Endodermal cell (in vitro differentiated cells): ENCODE results near the gene CELF2. TPM values are rescaled to one million over a fixed set of nuclear protein-coding genes. Genes with fewer than 3 reads are reported as not detected.

Experiments
- DNase-seq: peaks from one replicate; pipeline ENCODE4 v3.0.0-alpha.2; 2017
- H3K27ac ChIP-seq: 2 replicates; pipeline ENCODE4 v1.5.1; 2013; ENCODE audit warnings: mild to moderate bottlenecking, low read depth, low read length, moderate library complexity
- H3K27me3 ChIP-seq: 2 replicates; pipeline ENCODE4 v1.6.1; 2013; ENCODE audit warnings: mild to moderate bottlenecking, low read length, moderate library complexity; ENCODE audit not compliant: insufficient read depth, control insufficient read depth, poor library complexity, severe bottlenecking
- H3K36me3 ChIP-seq: 2 replicates; pipeline ENCODE4 v1.7.0; 2013; ENCODE audit warnings: mild to moderate bottlenecking, low read length, moderate library complexity; ENCODE audit not compliant: control insufficient read depth, insufficient read depth
- H3K4me1 ChIP-seq: one replicate; pipeline ENCODE4 v1.7.0; 2013; ENCODE audit warnings: low read length; ENCODE audit not compliant: control insufficient read depth, insufficient read depth
- H3K4me3 ChIP-seq: 2 replicates; pipeline ENCODE4 v1.5.1; 2013; ENCODE audit warnings: mild to moderate bottlenecking, low read length, moderate library complexity
- H3K9ac ChIP-seq: 2 replicates; pipeline ENCODE4 v1.6.1; 2013; ENCODE audit warnings: mild to moderate bottlenecking, low read length, moderate library complexity; ENCODE audit not compliant: poor library complexity, severe bottlenecking; ENCODE audit errors: extremely low read depth
- H3K9me3 ChIP-seq: 2 replicates; pipeline ENCODE4 v1.6.1; 2013; ENCODE audit warnings: mild to moderate bottlenecking, low read length, moderate library complexity; ENCODE audit not compliant: control insufficient read depth
- H3K27ac Mint-ChIP-seq: 2 replicates; pipeline ENCODE4 v1.8.0; 2020; ENCODE audit warnings: mixed read lengths
- H3K27me3 Mint-ChIP-seq: 2 replicates; pipeline ENCODE4 v1.8.0; 2021; ENCODE audit warnings: mild to moderate bottlenecking, mixed read lengths; ENCODE audit not compliant: insufficient read depth
- H3K36me3 Mint-ChIP-seq: 2 replicates; pipeline ENCODE4 v1.8.0; 2020; ENCODE audit warnings: low read depth, mixed read lengths
- H3K4me1 Mint-ChIP-seq: 2 replicates; pipeline ENCODE4 v1.8.0; 2020; ENCODE audit warnings: mixed read lengths
- H3K4me3 Mint-ChIP-seq: 2 replicates; pipeline ENCODE4 v1.8.0; 2020; ENCODE audit warnings: mild to moderate bottlenecking, moderate library complexity, mixed read lengths
- H3K9me3 Mint-ChIP-seq: 2 replicates; pipeline ENCODE4 v1.8.0; 2020; ENCODE audit warnings: mild to moderate bottlenecking, mixed read lengths
- CTCF ChIP-seq: fragments of 200-600 bp; sonication (generic); conservative IDR thresholded peaks from 2 replicates; pipeline ENCODE4 v1.5.0; 2021; ENCODE audit warnings: antibody characterized with exemption, mild to moderate bottlenecking
- WGBS, 2 experiments: methylation state at CpG; one replicate each; pipeline versions ENCODE4 v1.1.5 to v1.1.7; 2013; ENCODE audit warnings: missing lambda C conversion rate in 2 of 2, mixed read lengths in 1 of 2; ENCODE audit not compliant: insufficient coverage in 1 of 2, insufficient read length in 1 of 2; 5-methylcytosine and 5-hydroxymethylcytosine counted together
- total RNA-seq, 2 donors: library from RNA; stranded (reverse); fragmentation: NEBNext Ultra II Directional in 1 of 2; extraction: Animal tissue kit (Norgen Biotek cat#: 25700) in 1 of 2; gene quantifications; 2 replicates in 1 of 2; 3 replicates in 1 of 2; pipeline ENCODE4 v1.2.1, GENCODE V29; 2021

CELF2 gene
- total RNA-seq, 2 donors from 2014 or later, result 79.9 to 96.1 TPM

GRCh38 chr10:11324761-11325321, 307.2 kb downstream of the CELF2 start:
- H3K9me3 Mint-ChIP-seq, result no peaks in the 10 kb centered on the region
- H3K9ac ChIP-seq, result no peak overlapping the region
- H3K4me3 ChIP-seq, result no peak overlapping the region
- no peaks in the 10 kb centered on the region for H3K27me3 Mint-ChIP-seq
- peaks cover 89% of the 10 kb centered on the region for H3K36me3 ChIP-seq
- H3K27me3 ChIP-seq, result no peaks in the 10 kb centered on the region
- no peaks in the 10 kb centered on the region for H3K9me3 ChIP-seq
- no peak for TF ChIP-seq CTCF
- H3K4me1 Mint-ChIP-seq, result peaks cover 3% of the 10 kb centered on the region
- no peak overlapping the region for H3K4me3 Mint-ChIP-seq
- no peaks in the 10 kb centered on the region for H3K4me1 ChIP-seq
- no peak overlapping the region for H3K27ac Mint-ChIP-seq
- peaks cover 80% of the 10 kb centered on the region for H3K36me3 Mint-ChIP-seq
- no peak for DNase-seq
- 93 to 100% methylated on average over 4 to 11 of the region's 11 CpGs for WGBS, 2 experiments
- no peak overlapping the region for H3K27ac ChIP-seq

GRCh38 chr10:11325817-11326216, 308.1 kb downstream of the CELF2 start:
- WGBS, 2 experiments, result 82 to 87% methylated on average over 2 of the region's 2 CpGs
- no peak overlapping the region for H3K27ac Mint-ChIP-seq
- H3K4me1 ChIP-seq, result no peaks in the 10 kb centered on the region
- TF ChIP-seq CTCF, result no peak
- no peak overlapping the region for H3K4me3 Mint-ChIP-seq
- no peak overlapping the region for H3K9ac ChIP-seq
- no peak overlapping the region for H3K4me3 ChIP-seq
- no peaks in the 10 kb centered on the region for H3K9me3 Mint-ChIP-seq
- no peaks in the 10 kb centered on the region for H3K27me3 Mint-ChIP-seq
- peaks cover 88% of the 10 kb centered on the region for H3K36me3 ChIP-seq
- no peaks in the 10 kb centered on the region for H3K9me3 ChIP-seq
- no peak overlapping the region for H3K27ac ChIP-seq
- peaks cover 77% of the 10 kb centered on the region for H3K36me3 Mint-ChIP-seq
- no peaks in the 10 kb centered on the region for H3K27me3 ChIP-seq
- no peak for DNase-seq
- peaks cover 3% of the 10 kb centered on the region for H3K4me1 Mint-ChIP-seq

GRCh38 chr10:11326241-11326640, 308.6 kb downstream of the CELF2 start:
- no peak for DNase-seq
- Mint-ChIP-seq H3K9me3 (no peaks in the 10 kb centered on the region), H3K36me3 (peaks cover 73% of the 10 kb centered on the region), H3K27me3 (no peaks in the 10 kb centered on the region), H3K4me1 (peaks cover 3% of the 10 kb centered on the region), H3K4me3 (no peak overlapping the region), H3K27ac (no peak overlapping the region)
- Histone ChIP-seq H3K4me3 (no peak overlapping the region), H3K4me1 (no peaks in the 10 kb centered on the region), H3K9ac (no peak overlapping the region), H3K27me3 (no peaks in the 10 kb centered on the region), H3K27ac (no peak overlapping the region), H3K9me3 (no peaks in the 10 kb centered on the region), H3K36me3 (peaks cover 88% of the 10 kb centered on the region)
- 94 to 99% methylated on average over 11 to 12 of the region's 12 CpGs for WGBS, 2 experiments
- no peak for TF ChIP-seq CTCF
